K562 (cell line): ENCODE measurements around the gene CRYBG2. TPM values are rescaled to one million over a fixed set of nuclear protein-coding genes. Genes with fewer than 3 reads are reported as not detected.
A peak's percentile ranks its signal among the peaks of the same experiment; 100 is the strongest.

Experiments
- ATAC-seq: fragments of 200-7000 bp; cut with Tn5 transposase; 3 replicates; pipeline ENCODE4 v1.9.1; 2020; ENCODE audit warnings: moderate library complexity
- BruUV-seq: library from RNA; stranded (reverse); fragments of 400-500 nt; replicated peaks from 2 replicates; lab custom pipeline; 2021; lab: Mats Ljungman, UMichigan
- CTCF ChIA-PET: fragments of 300-600 bp; formaldehyde crosslinking; extraction: SDS; loops from one replicate; lab custom pipeline; 2021; ENCODE audit warnings: low intra/inter-chr PET ratio; lab: Yijun Ruan, JAX
- POLR2A ChIA-PET: fragments of 300-600, 350-650 bp; sonication (Branson Sonifier 250); formaldehyde crosslinking; extraction: SDS; loops from one replicate; lab custom pipeline; 2021; ENCODE audit warnings: antibody characterized with exemption, inconsistent platforms; lab: Yijun Ruan, JAX
- DNase-seq, 4 experiments: peaks; one replicate each; pipeline versions ENCODE4 v3.0.0 to v3.0.0-alpha.2; 2011 to 2018; ENCODE audit warnings: low spot score in 3 of 4, mixed read lengths in 3 of 4; ENCODE audit errors: extremely low read depth in 1 of 4
- FAIRE-seq: peaks from 2 replicates; lab custom pipeline; 2011; peaks lifted over from hg19 to GRCh38; lab: Jason Lieb, UNC
- H2AFZ ChIP-seq: 2 replicates; pipeline ENCODE4 v1.6.0; 2011; ENCODE audit warnings: low read depth, low read length, control low read depth, inconsistent platforms
- H3K27ac ChIP-seq: fragments of 200-600 bp; 3 replicates; pipeline ENCODE4 v1.8.0; 2011; ENCODE audit warnings: low read depth, mild to moderate bottlenecking, control low read depth, inconsistent platforms, low read length, moderate library complexity, mixed read lengths; ENCODE audit errors: extremely low read depth
- H3K27me3 ChIP-seq, 2 experiments: fragments of 300-600 bp in 1 of 2; 2 replicates in 1 of 2; 3 replicates in 1 of 2; pipeline versions ENCODE4 v1.6.0 to v1.8.0; 2011; ENCODE audit warnings: inconsistent platforms in 2 of 2, low read length in 2 of 2, mild to moderate bottlenecking in 1 of 2, mixed read lengths in 1 of 2, moderate library complexity in 1 of 2; ENCODE audit not compliant: control insufficient read depth in 2 of 2, insufficient read depth in 2 of 2
- H3K36me3 ChIP-seq: fragments of 300-600 bp; 3 replicates; pipeline ENCODE4 v1.8.0; 2011; ENCODE audit warnings: mild to moderate bottlenecking, low read length, inconsistent platforms; ENCODE audit not compliant: control insufficient read depth, insufficient read depth
- H3K4me1 ChIP-seq, 2 experiments: fragments of 200-600 bp in 1 of 2; replicated peaks in 1 of 2; 2 replicates in 1 of 2; 3 replicates in 1 of 2; pipeline versions ENCODE4 v1.5.1 to v1.8.0; 2011; ENCODE audit warnings: inconsistent platforms in 2 of 2, low read length in 2 of 2, mild to moderate bottlenecking in 1 of 2, mixed read lengths in 1 of 2, moderate library complexity in 1 of 2; ENCODE audit not compliant: control insufficient read depth in 2 of 2, insufficient read depth in 2 of 2
- H3K4me2 ChIP-seq: 2 replicates; pipeline ENCODE4 v1.6.1; 2011; ENCODE audit warnings: low read length, control low read depth, inconsistent platforms, mixed read lengths; ENCODE audit not compliant: insufficient read depth
- H3K4me3 ChIP-seq: fragments of 200-600 bp; sonication (generic), shearing (Covaris generic); 2 replicates; pipeline ENCODE4 v1.5.1; 2016; ENCODE audit warnings: control low read depth, inconsistent platforms
- H3K79me2 ChIP-seq: fragments of 200-600 bp; 3 replicates; pipeline ENCODE4 v1.8.0; 2011; ENCODE audit warnings: low read length, inconsistent platforms; ENCODE audit not compliant: control insufficient read depth, insufficient read depth
- H3K9ac ChIP-seq, 2 experiments: 2 replicates each; pipeline versions ENCODE4 v1.6.0 to v1.6.1; 2011; ENCODE audit warnings: low read depth in 2 of 2, low read length in 2 of 2, control low read depth in 1 of 2, inconsistent platforms in 1 of 2, mild to moderate bottlenecking in 1 of 2, mixed read lengths in 1 of 2; ENCODE audit not compliant: insufficient read depth in 1 of 2
- H3K9me1 ChIP-seq: one replicate; pipeline ENCODE4 v1.6.0; 2011; ENCODE audit warnings: inconsistent platforms, mild to moderate bottlenecking, low read length, moderate library complexity; ENCODE audit not compliant: control insufficient read depth, insufficient read depth
- H3K9me3 ChIP-seq: replicated peaks from 2 replicates; pipeline ENCODE4 v1.5.1; 2011; ENCODE audit warnings: low read depth, low read length, inconsistent platforms; ENCODE audit not compliant: control insufficient read depth, insufficient read depth
- H4K20me1 ChIP-seq: replicated peaks from 2 replicates; pipeline ENCODE4 v1.6.1; 2011; ENCODE audit warnings: low read length, inconsistent platforms, mixed read lengths; ENCODE audit not compliant: control insufficient read depth, insufficient read depth
- ARHGAP35 ChIP-seq: fragments of 450-650 bp; IDR thresholded peaks from 2 replicates; pipeline ENCODE4 v1.6.1; 2018; ENCODE audit not compliant: partially characterized antibody
- MAFK ChIP-seq: IDR thresholded peaks from 2 replicates; pipeline ENCODE4 v1.6.1; 2011; ENCODE audit warnings: low read length, improper control_type of control experiment
- NFRKB ChIP-seq: fragments of 450-650 bp; IDR thresholded peaks from 2 replicates; pipeline ENCODE4 v1.6.1; 2016; ENCODE audit warnings: low read depth
- NR2C2 ChIP-seq, 2 experiments: fragments of 200-800 bp in 1 of 2; sonication (Bioruptor generic) in 1 of 2; sonication (generic) in 1 of 2; formaldehyde crosslinking in 1 of 2; IDR thresholded peaks; 2 replicates each; pipeline versions ENCODE4 v1.6.1 to v1.8.0; 2016 to 2022; ENCODE audit warnings: mild to moderate bottlenecking in 1 of 2, missing compliant biosample characterization in 1 of 2, missing genetic modification characterization in 1 of 2, missing genetic modification reagents in 1 of 2
- ZBTB7A ChIP-seq: IDR thresholded peaks from 2 replicates; pipeline ENCODE4 v1.6.1; 2011; ENCODE audit warnings: low read depth, mild to moderate bottlenecking, low read length, moderate library complexity, borderline replicate concordance; ENCODE audit not compliant: control insufficient read depth
- ZNF217 ChIP-seq: sonication (generic); formaldehyde crosslinking; IDR thresholded peaks from 2 replicates; pipeline ENCODE4 v1.8.0; 2022; ENCODE audit warnings: mild to moderate bottlenecking, missing genetic modification reagents
- WGBS: fragments of 100-300 bp; shearing (Covaris generic); methylation state at CpG from one replicate; pipeline ENCODE4 v1.1.6; 2016; ENCODE audit warnings: low coverage, mixed read lengths; ENCODE audit not compliant: insufficient coverage; ENCODE audit errors: missing lambda C conversion rate; 5-methylcytosine and 5-hydroxymethylcytosine counted together
- in situ Hi-C: fragments of 300-500 bp; cut with MboI; formaldehyde crosslinking; loops from 4 replicates; pipeline ENCODE4 v1.15.0; 2018; ENCODE audit warnings: inconsistent platforms, mixed read lengths
- intact Hi-C: fragments of 100-400 bp; cut with micrococcal nuclease; formaldehyde crosslinking; loops from 2 replicates; pipeline ENCODE4 v1.14.2; 2022
- polyA plus RNA-seq, 8 experiments: library from polyadenylated mRNA; depleted of rRNA in 4 of 8; stranded (reverse) in 5 of 8; unstranded in 3 of 8; fragments of >200 nt; fragmentation: Nextera tagmentation in 2 of 8; fragmentation: Illumina TruSeq in 1 of 8; extraction: Ambion mirVana in 2 of 8; extraction: Trizol in 1 of 8; gene quantifications; 2 replicates each; pipeline versions ENCODE4 v1.2.1 to v1.2.3, GENCODE V29; 2011 to 2014; ENCODE audit warnings: inconsistent platforms in 1 of 8, missing spikeins in 1 of 8
- total RNA-seq, 7 experiments: library from RNA; depleted of rRNA in 6 of 7; stranded (reverse); fragments of >200 nt in 6 of 7; fragmentation: Illumina TruSeq in 2 of 7; extraction: Trizol in 2 of 7; gene quantifications; 2 replicates each; pipeline versions ENCODE4 v1.2.1 to v1.2.3, GENCODE V29; 2011 to 2021; ENCODE audit warnings: low replicate concordance in 1 of 7
- TF ChIP-seq, protein P1 (sequence below): fragments of 450-650 bp; formaldehyde crosslinking; IDR thresholded peaks from 2 replicates; pipeline ENCODE4 v1.4.0; 2022; ENCODE audit warnings: missing genetic modification characterization
- TF ChIP-seq, protein P2 (sequence below): fragments of 450-650 bp; IDR thresholded peaks from 2 replicates; pipeline ENCODE4 v1.6.1; 2016; ENCODE audit warnings: mild to moderate bottlenecking, moderate library complexity

The CRYBG2 gene
- total and polyA plus RNA-seq, 9 of the 15 experiments (the other 6 are each of a cell fraction or from before 2014, with no cell fraction given), result 0.39 to 8.5 (median 3.7) TPM

DNA sequence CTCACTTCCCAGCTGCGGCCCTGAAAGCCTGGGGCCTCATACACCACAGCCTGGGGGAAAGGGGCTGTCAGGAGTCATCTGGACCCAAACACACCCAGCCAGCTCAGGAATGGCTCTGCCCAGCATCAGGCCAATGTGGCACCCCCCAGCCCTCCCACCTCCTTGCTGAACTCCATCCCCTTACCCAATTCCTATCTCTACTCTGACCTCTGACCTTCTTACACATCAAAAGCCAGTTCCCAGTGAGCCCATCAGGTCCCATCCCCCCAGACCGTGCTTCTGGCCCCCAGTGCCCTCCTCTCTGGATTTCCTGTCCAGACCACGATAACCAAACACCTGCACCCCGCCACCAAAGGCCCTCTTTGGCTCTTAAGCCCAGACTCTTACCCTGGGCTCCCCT is 16.3 kb downstream of the CRYBG2 start (continued):
- TF ChIP-seq, protein P1, sequence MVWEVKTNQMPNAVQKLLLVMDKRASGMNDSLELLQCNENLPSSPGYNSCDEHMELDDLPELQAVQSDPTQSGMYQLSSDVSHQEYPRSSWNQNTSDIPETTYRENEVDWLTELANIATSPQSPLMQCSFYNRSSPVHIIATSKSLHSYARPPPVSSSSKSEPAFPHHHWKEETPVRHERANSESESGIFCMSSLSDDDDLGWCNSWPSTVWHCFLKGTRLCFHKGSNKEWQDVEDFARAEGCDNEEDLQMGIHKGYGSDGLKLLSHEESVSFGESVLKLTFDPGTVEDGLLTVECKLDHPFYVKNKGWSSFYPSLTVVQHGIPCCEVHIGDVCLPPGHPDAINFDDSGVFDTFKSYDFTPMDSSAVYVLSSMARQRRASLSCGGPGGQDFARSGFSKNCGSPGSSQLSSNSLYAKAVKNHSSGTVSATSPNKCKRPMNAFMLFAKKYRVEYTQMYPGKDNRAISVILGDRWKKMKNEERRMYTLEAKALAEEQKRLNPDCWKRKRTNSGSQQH (CRISPR knock-in tag), result 0 out of 2 replicates have a peak, but pooled peaks have one; percentile 12
- 0 out of 2 replicates have a peak, but pooled peaks have one; percentile 32 for TF ChIP-seq NR2C2 (CRISPR knock-in tag; IDR thresholded peaks at IDR 0.05)
- TF ChIP-seq NR2C2 (tag; IDR thresholded peaks at IDR 0.05), result no peak

DNA sequence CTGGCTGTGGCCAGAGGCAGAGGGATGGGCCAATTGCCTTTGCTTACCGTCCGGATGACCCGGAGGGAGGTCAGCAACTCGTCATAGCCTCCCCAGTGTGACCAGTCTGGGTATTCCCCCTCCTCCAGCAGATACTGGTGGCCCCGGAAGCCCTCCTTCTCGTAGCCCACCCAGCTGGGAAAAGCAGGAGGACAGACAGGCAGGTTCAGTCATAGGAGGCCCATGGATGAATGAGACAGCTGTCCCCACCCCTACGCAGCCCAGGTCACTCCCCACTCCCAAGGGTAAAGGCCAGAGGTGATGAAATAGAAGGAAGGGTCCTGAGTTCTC is 16.8 kb downstream of the CRYBG2 start:
- no peak overlapping the region for H3K4me3 ChIP-seq
- intact Hi-C loops, result no loop called here
- H3K79me2 ChIP-seq, result no peaks in the 10 kb centered on the region
- in situ Hi-C loops, result no loop called here
- POLR2A ChIA-PET, result interaction anchor here (0.9 to 3.1 kb wide), 8 partner anchors 10 to 179 kb away, joined by 3 to 24 read pairs (median 5); partner anchors contain the start of gene CD52
- DNase-seq (no peak), FAIRE-seq (no peak), ATAC-seq (peak; percentile 1; the same call in 2 of the 3 replicates)
- H3K27ac ChIP-seq, result peak overlapping the region; percentile 85
- no peaks in the 10 kb centered on the region for H3K36me3 ChIP-seq
- peaks cover 14 to 21% of the 10 kb centered on the region in 2 experiments for H3K4me1 ChIP-seq
- H3K9ac ChIP-seq, result peak overlapping the region; percentile 80 to 95
- 55% methylated on average over 7 of the region's 7 CpGs for WGBS
- H3K9me3 ChIP-seq, result no peaks in the 10 kb centered on the region
- peak overlapping the region; percentile 89; the same call in 1 of the 2 replicates for H3K4me2 ChIP-seq
- BruUV-seq, result no TSS peak
- peak overlapping the region; percentile 98 for H2AFZ ChIP-seq
- CTCF ChIA-PET, result no interaction called here
- no peaks in the 10 kb centered on the region for H3K27me3 ChIP-seq
- no peaks in the 10 kb centered on the region for H4K20me1 ChIP-seq
- peaks cover 4% of the 10 kb centered on the region for H3K9me1 ChIP-seq
- TF ChIP-seq ZNF217 (CRISPR knock-in tag), result no peak
- TF ChIP-seq, protein P2, sequence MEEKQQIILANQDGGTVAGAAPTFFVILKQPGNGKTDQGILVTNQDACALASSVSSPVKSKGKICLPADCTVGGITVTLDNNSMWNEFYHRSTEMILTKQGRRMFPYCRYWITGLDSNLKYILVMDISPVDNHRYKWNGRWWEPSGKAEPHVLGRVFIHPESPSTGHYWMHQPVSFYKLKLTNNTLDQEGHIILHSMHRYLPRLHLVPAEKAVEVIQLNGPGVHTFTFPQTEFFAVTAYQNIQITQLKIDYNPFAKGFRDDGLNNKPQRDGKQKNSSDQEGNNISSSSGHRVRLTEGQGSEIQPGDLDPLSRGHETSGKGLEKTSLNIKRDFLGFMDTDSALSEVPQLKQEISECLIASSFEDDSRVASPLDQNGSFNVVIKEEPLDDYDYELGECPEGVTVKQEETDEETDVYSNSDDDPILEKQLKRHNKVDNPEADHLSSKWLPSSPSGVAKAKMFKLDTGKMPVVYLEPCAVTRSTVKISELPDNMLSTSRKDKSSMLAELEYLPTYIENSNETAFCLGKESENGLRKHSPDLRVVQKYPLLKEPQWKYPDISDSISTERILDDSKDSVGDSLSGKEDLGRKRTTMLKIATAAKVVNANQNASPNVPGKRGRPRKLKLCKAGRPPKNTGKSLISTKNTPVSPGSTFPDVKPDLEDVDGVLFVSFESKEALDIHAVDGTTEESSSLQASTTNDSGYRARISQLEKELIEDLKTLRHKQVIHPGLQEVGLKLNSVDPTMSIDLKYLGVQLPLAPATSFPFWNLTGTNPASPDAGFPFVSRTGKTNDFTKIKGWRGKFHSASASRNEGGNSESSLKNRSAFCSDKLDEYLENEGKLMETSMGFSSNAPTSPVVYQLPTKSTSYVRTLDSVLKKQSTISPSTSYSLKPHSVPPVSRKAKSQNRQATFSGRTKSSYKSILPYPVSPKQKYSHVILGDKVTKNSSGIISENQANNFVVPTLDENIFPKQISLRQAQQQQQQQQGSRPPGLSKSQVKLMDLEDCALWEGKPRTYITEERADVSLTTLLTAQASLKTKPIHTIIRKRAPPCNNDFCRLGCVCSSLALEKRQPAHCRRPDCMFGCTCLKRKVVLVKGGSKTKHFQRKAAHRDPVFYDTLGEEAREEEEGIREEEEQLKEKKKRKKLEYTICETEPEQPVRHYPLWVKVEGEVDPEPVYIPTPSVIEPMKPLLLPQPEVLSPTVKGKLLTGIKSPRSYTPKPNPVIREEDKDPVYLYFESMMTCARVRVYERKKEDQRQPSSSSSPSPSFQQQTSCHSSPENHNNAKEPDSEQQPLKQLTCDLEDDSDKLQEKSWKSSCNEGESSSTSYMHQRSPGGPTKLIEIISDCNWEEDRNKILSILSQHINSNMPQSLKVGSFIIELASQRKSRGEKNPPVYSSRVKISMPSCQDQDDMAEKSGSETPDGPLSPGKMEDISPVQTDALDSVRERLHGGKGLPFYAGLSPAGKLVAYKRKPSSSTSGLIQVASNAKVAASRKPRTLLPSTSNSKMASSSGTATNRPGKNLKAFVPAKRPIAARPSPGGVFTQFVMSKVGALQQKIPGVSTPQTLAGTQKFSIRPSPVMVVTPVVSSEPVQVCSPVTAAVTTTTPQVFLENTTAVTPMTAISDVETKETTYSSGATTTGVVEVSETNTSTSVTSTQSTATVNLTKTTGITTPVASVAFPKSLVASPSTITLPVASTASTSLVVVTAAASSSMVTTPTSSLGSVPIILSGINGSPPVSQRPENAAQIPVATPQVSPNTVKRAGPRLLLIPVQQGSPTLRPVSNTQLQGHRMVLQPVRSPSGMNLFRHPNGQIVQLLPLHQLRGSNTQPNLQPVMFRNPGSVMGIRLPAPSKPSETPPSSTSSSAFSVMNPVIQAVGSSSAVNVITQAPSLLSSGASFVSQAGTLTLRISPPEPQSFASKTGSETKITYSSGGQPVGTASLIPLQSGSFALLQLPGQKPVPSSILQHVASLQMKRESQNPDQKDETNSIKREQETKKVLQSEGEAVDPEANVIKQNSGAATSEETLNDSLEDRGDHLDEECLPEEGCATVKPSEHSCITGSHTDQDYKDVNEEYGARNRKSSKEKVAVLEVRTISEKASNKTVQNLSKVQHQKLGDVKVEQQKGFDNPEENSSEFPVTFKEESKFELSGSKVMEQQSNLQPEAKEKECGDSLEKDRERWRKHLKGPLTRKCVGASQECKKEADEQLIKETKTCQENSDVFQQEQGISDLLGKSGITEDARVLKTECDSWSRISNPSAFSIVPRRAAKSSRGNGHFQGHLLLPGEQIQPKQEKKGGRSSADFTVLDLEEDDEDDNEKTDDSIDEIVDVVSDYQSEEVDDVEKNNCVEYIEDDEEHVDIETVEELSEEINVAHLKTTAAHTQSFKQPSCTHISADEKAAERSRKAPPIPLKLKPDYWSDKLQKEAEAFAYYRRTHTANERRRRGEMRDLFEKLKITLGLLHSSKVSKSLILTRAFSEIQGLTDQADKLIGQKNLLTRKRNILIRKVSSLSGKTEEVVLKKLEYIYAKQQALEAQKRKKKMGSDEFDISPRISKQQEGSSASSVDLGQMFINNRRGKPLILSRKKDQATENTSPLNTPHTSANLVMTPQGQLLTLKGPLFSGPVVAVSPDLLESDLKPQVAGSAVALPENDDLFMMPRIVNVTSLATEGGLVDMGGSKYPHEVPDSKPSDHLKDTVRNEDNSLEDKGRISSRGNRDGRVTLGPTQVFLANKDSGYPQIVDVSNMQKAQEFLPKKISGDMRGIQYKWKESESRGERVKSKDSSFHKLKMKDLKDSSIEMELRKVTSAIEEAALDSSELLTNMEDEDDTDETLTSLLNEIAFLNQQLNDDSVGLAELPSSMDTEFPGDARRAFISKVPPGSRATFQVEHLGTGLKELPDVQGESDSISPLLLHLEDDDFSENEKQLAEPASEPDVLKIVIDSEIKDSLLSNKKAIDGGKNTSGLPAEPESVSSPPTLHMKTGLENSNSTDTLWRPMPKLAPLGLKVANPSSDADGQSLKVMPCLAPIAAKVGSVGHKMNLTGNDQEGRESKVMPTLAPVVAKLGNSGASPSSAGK, result no peak
- TF ChIP-seq ZBTB7A, result no peak
- no peak for TF ChIP-seq MAFK
- TF ChIP-seq NFRKB, result peak; percentile 91; the same call in 1 of the 2 replicates
- TF ChIP-seq ARHGAP35, result no peak
